Fibroblast of mammary gland (primary cell): ENCODE data around the gene PIEZO2.
A peak's percentile ranks its signal among the peaks of the same experiment; 100 is the strongest.

Experiments used
- DNase-seq: peaks from one replicate; pipeline ENCODE4 v3.0.0-alpha.2; 2010; ENCODE audit warnings: low read depth
- H3K4me3 ChIP-seq: 2 replicates; pipeline ENCODE4 v1.5.1; 2011; ENCODE audit warnings: low read depth, mild to moderate bottlenecking, low read length, moderate library complexity; ENCODE audit not compliant: control insufficient read depth
- TF ChIP-seq, protein P1 (sequence below): conservative IDR thresholded peaks from 2 replicates; pipeline ENCODE4 v1.5.1; 2011; ENCODE audit warnings: low read depth, low read length, inconsistent platforms; ENCODE audit not compliant: control insufficient read depth, insufficient read depth

The PIEZO2 gene

DNA sequence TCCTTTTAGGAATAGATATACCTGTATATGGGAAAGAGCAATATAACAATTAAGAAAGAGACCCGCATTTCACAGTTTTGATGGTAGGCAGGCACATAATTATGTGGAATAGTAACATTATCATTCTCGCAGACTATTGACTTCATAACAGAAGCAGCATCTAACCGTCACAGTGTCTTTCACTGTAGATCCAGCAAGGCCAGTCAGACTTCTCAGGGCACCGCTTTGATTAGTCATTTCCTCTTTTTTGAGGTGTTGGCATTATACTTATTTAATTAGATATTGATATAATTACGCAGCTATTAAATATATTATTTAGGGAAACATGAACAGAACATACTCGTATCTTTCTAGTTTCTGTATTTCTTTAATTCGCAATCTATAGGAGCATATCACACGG, 447.2 kb downstream of the PIEZO2 start:
- DNase-seq, result no peak
- TF ChIP-seq, protein P1, sequence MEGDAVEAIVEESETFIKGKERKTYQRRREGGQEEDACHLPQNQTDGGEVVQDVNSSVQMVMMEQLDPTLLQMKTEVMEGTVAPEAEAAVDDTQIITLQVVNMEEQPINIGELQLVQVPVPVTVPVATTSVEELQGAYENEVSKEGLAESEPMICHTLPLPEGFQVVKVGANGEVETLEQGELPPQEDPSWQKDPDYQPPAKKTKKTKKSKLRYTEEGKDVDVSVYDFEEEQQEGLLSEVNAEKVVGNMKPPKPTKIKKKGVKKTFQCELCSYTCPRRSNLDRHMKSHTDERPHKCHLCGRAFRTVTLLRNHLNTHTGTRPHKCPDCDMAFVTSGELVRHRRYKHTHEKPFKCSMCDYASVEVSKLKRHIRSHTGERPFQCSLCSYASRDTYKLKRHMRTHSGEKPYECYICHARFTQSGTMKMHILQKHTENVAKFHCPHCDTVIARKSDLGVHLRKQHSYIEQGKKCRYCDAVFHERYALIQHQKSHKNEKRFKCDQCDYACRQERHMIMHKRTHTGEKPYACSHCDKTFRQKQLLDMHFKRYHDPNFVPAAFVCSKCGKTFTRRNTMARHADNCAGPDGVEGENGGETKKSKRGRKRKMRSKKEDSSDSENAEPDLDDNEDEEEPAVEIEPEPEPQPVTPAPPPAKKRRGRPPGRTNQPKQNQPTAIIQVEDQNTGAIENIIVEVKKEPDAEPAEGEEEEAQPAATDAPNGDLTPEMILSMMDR, result no peak

DNA sequence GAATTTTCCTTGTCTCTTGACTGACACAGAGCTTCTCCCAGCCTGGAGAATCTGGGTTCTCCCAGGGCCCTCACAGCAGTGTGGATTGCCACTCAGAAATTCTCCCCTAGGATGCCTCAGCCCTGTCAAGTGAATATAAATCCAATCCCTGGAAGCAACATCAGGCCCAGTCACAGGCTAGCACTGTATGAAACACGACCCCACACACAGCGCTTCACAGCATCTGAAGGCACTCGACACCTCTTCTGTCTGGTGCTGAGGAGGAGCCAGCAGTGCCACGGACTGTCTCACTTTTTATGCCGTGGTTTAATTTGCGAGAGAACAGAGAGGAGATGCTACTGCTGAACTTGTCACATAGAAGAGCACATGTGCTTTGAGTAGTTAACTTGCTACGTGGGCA, 459.0 kb downstream of the PIEZO2 start:
- TF ChIP-seq, protein P1, result no peak
- no peak for DNase-seq
- H3K4me3 ChIP-seq, result no peak overlapping the region

More for the DNA sequence above, 447.2 kb downstream of the PIEZO2 start:
- H3K4me3 ChIP-seq, result no peak overlapping the region

DNA sequence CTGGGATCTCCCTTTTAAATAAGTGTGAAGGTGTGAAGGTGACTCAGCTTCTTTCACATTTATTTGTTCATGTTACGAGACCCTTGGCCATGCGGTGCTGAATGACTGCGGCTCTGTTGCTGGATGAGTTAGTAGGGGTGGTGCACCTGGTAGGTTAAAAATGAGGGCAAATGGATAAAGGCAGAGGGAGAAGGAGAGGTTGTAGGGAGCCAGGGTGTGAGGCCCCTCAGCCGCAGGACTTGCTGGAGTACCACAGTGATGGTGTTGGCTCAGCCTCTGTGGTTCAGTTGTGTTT, 459.4 kb downstream of the PIEZO2 start:
- no peak overlapping the region for H3K4me3 ChIP-seq
- no peak for DNase-seq
- TF ChIP-seq, protein P1, result no peak

DNA sequence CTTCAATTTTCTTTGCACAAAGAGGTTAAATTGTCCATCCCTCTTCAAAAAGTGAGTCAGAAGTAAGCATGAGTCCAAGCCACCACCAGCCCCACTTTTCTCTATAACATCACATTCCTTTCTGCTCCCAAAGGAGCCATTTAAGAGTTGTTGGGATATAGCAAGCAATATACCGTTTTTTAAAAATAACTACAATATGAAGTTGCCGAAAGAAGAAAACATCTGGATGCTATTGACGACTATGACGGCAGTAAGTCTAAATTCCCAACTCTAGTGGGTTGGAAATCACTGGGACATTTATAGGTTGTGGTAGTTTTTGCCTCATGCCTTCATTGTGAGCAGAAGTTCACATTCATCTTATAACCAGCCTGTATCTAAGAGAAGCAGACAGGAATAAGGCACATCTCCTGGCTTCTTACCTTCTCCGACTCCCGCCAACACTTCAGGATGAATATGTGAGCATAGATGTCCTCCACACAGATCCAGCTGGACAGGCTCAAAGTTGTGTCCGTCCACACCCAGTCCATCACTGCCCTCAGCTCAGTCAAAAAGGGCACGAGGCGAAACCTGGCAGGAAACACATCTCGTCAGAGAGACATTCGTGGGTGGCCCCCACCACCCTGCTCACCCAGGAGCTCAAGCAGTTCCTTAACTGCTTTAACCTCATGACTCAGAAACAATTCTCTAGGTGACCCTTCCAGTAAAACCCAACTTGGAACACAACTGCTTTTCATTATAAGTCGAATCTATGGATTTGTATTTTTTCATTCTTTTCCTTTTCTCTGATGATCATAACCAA, 459.9 kb downstream of the PIEZO2 start:
- peak; percentile 56 for DNase-seq
- TF ChIP-seq, protein P1, result no peak
- H3K4me3 ChIP-seq, result no peak overlapping the region

DNA sequence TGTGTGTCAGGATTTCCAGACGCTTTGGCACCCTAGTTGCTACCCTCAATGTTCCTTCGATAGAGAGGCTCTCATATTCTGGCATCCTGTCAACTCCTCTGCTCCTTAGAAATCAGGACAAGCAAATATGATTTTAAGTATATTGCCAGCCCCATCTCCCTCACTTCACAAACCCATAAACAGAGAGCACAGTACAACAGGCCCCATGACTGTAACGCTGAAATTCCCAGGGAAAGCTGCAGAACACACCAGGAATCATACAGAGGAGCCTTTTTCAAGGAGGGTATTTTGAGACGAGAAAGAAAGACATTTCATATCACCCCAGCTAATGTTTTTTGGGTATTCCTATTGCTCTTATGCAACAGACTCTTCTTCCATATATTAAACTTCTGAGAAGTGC, 460.6 kb downstream of the PIEZO2 start:
- TF ChIP-seq, protein P1, result no peak
- H3K4me3 ChIP-seq, result no peak overlapping the region
- DNase-seq, result no peak

DNA sequence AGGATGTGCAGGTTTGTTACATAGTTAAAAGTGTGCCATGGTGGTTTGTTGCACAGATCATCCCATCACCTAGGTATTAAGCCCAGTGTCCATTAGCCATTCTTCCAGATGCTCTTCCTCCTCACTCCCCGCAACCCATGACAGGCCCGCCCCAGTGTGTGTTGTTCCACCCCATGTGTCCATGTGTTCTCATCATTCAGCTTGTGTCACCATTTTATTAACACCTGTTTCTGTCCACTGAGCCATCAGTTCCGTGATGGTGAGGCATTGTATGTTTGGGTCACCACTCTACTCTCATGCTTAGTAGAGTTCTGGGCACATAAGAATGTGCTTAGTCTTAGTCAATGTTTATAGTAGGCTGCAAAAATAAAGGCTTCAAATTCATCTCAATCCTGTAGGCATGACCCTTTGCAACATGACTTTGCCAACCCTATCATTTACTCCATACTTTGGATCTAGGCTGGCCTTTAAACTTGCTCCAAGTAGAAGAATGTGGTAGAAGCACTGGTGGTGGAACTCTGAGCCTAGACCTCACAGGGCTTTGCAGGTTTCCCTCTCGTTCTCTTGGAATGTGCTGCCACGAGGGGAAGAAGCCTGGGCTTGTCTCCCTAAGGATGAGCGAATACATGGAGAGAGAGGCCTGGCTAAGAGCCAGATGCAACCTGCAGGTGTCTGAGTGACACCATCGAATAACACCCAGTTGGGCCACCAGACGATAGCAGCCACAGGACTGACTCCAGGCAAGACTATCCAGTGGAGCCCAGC, 462.0 kb downstream of the PIEZO2 start:
- DNase-seq, result no peak
- TF ChIP-seq, protein P1, result no peak
- H3K4me3 ChIP-seq, result no peak overlapping the region
